H1 (cell line): ENCODE results near the gene PHF3. TPM values are rescaled to one million over a fixed set of nuclear protein-coding genes. Genes with fewer than 3 reads are reported as not detected.

Experiments used
- CTCF ChIA-PET: fragments of 300-600 bp; sonication (Branson Sonifier 250); formaldehyde crosslinking; loops from one replicate; lab custom pipeline; 2021; ENCODE audit not compliant: partially characterized antibody; lab: Charles Lee
- POLR2A ChIA-PET: fragments of 300-600 bp; sonication (Branson Sonifier 250); formaldehyde crosslinking; loops from one replicate; lab custom pipeline; 2021; ENCODE audit warnings: inconsistent platforms; ENCODE audit not compliant: partially characterized antibody; lab: Charles Lee
- DNase-seq, 2 experiments: peaks; one replicate each; pipeline versions ENCODE4 v3.0.0 to v3.0.0-alpha.2; 2010 to 2022; ENCODE audit warnings: low spot score in 2 of 2, low read depth in 1 of 2, mixed read lengths in 1 of 2
- FAIRE-seq: peaks from 2 replicates; lab custom pipeline; 2011; peaks lifted over from hg19 to GRCh38; lab: Jason Lieb, UNC
- H2AFZ ChIP-seq: 2 replicates; pipeline ENCODE4 v1.8.1; 2012; ENCODE audit warnings: low read length, inconsistent platforms
- H2AK5ac ChIP-seq: 2 replicates; pipeline ENCODE4 v1.6.1; 2013; ENCODE audit warnings: low read depth, low read length
- H2BK120ac ChIP-seq: replicated peaks from 2 replicates; pipeline ENCODE3; 2013; ENCODE audit warnings: low read depth, low read length, inconsistent platforms
- H2BK12ac ChIP-seq: 2 replicates; pipeline ENCODE4 v1.6.1; 2013; ENCODE audit warnings: low read depth, low read length
- H2BK15ac ChIP-seq: 2 replicates; pipeline ENCODE4 v1.6.1; 2013; ENCODE audit warnings: low read length
- H2BK20ac ChIP-seq: 2 replicates; pipeline ENCODE4 v1.6.1; 2013; ENCODE audit warnings: low read length
- H2BK5ac ChIP-seq: 2 replicates; pipeline ENCODE4 v1.6.1; 2013; ENCODE audit warnings: low read depth, low read length
- H3K14ac ChIP-seq: 2 replicates; pipeline ENCODE4 v1.6.1; 2013; ENCODE audit warnings: inconsistent platforms; ENCODE audit not compliant: insufficient read length
- H3K18ac ChIP-seq: 2 replicates; pipeline ENCODE4 v1.6.1; 2013; ENCODE audit warnings: low read length; ENCODE audit errors: extremely low read depth
- H3K23ac ChIP-seq: 2 replicates; pipeline ENCODE4 v1.6.1; 2013; ENCODE audit warnings: inconsistent platforms; ENCODE audit not compliant: insufficient read length
- H3K23me2 ChIP-seq: 2 replicates; pipeline ENCODE4 v1.6.1; 2013; ENCODE audit warnings: low read depth, low read length
- H3K27ac ChIP-seq: 2 replicates; pipeline ENCODE4 v1.6.1; 2011; ENCODE audit warnings: low read depth, low read length, inconsistent platforms
- H3K27me3 ChIP-seq, 4 experiments: replicated peaks in 1 of 4; 1 replicate in 1 of 4; 2 replicates in 3 of 4; pipeline versions ENCODE4 v1.6.1 to v1.8.1; 2011 to 2013; ENCODE audit warnings: low read length in 3 of 4, mild to moderate bottlenecking in 3 of 4, inconsistent platforms in 2 of 4, mixed read lengths in 2 of 4, moderate library complexity in 1 of 4; ENCODE audit not compliant: control insufficient read depth in 3 of 4, insufficient read depth in 3 of 4; ENCODE audit errors: extremely low read depth in 1 of 4
- H3K36me3 ChIP-seq, 4 experiments: 2 replicates each; pipeline versions ENCODE4 v1.6.1 to v1.8.1; 2011 to 2013; ENCODE audit warnings: mild to moderate bottlenecking in 4 of 4, low read length in 3 of 4, moderate library complexity in 2 of 4, control low read depth in 1 of 4, inconsistent platforms in 1 of 4; ENCODE audit not compliant: insufficient read depth in 4 of 4, control insufficient read depth in 2 of 4
- H3K4ac ChIP-seq: replicated peaks from 2 replicates; pipeline ENCODE3; 2013; ENCODE audit warnings: low read length, low read depth, mixed read lengths, inconsistent platforms; ENCODE audit not compliant: insufficient read length
- H3K4me1 ChIP-seq, 4 experiments: replicated peaks in 1 of 4; 1 replicate in 1 of 4; 2 replicates in 3 of 4; pipeline versions ENCODE4 v1.6.1 to v1.8.1; 2011 to 2013; ENCODE audit warnings: low read length in 3 of 4, inconsistent platforms in 2 of 4, mixed read lengths in 1 of 4; ENCODE audit not compliant: insufficient read depth in 4 of 4, control insufficient read depth in 3 of 4
- H3K4me2 ChIP-seq, 2 experiments: 2 replicates each; pipeline versions ENCODE4 v1.6.1 to v1.8.1; 2011 to 2013; ENCODE audit warnings: low read depth in 2 of 2, low read length in 2 of 2, control low read depth in 1 of 2, inconsistent platforms in 1 of 2, mild to moderate bottlenecking in 1 of 2; ENCODE audit not compliant: insufficient read depth in 1 of 2
- H3K4me3 ChIP-seq, 4 experiments: fragments of 200-600, 300-600 bp in 1 of 4; sonication (generic), shearing (Covaris generic), sonication (Bioruptor Twin) in 1 of 4; 2 replicates each; pipeline versions ENCODE4 v1.5.1 to v1.8.1; 2011 to 2016; ENCODE audit warnings: low read length in 4 of 4, low read depth in 3 of 4, control low read depth in 2 of 4, inconsistent platforms in 2 of 4, mild to moderate bottlenecking in 2 of 4, mixed read lengths in 1 of 4, moderate library complexity in 1 of 4; ENCODE audit not compliant: insufficient read depth in 2 of 4; ENCODE audit errors: extremely low read depth in 1 of 4
- H3K56ac ChIP-seq: replicated peaks from 2 replicates; pipeline ENCODE3; 2013; ENCODE audit warnings: low read depth, mild to moderate bottlenecking, mixed read lengths, low read length, inconsistent platforms; ENCODE audit not compliant: insufficient read length
- H3K79me1 ChIP-seq: 2 replicates; pipeline ENCODE4 v1.6.1; 2013; ENCODE audit warnings: low read depth, low read length, control low read depth
- H3K79me2 ChIP-seq, 2 experiments: 2 replicates each; pipeline versions ENCODE4 v1.6.1 to v1.8.1; 2012 to 2013; ENCODE audit warnings: low read length in 2 of 2, mild to moderate bottlenecking in 2 of 2, inconsistent platforms in 1 of 2; ENCODE audit not compliant: insufficient read depth in 2 of 2, control insufficient read depth in 1 of 2
- H3K9ac ChIP-seq, 4 experiments: replicated peaks in 1 of 4; 1 replicate in 1 of 4; 2 replicates in 3 of 4; pipeline versions ENCODE4 v1.6.1 to v1.8.1; 2011 to 2013; ENCODE audit warnings: low read depth in 3 of 4, low read length in 3 of 4, control low read depth in 2 of 4, mild to moderate bottlenecking in 2 of 4, moderate library complexity in 2 of 4, inconsistent platforms in 1 of 4; ENCODE audit errors: extremely low read depth in 1 of 4
- H3K9me3 ChIP-seq, 2 experiments: 2 replicates each; pipeline versions ENCODE4 v1.6.1 to v1.8.1; 2012 to 2013; ENCODE audit warnings: mild to moderate bottlenecking in 2 of 2, moderate library complexity in 2 of 2, control low read depth in 1 of 2, inconsistent platforms in 1 of 2, low read depth in 1 of 2, low read length in 1 of 2, mixed read lengths in 1 of 2; ENCODE audit not compliant: insufficient read depth in 2 of 2
- H4K20me1 ChIP-seq, 2 experiments: replicated peaks in 1 of 2; 2 replicates each; pipeline versions ENCODE3 to v1.8.1; 2011 to 2013; ENCODE audit warnings: inconsistent platforms in 2 of 2, low read length in 2 of 2, mild to moderate bottlenecking in 1 of 2; ENCODE audit not compliant: insufficient read depth in 2 of 2, control insufficient read depth in 1 of 2
- H4K5ac ChIP-seq: 2 replicates; pipeline ENCODE4 v1.6.1; 2013; ENCODE audit warnings: low read length, low read depth, mixed read lengths, inconsistent platforms; ENCODE audit not compliant: insufficient read length
- H4K8ac ChIP-seq: 2 replicates; pipeline ENCODE4 v1.8.0; 2013; ENCODE audit warnings: mild to moderate bottlenecking, moderate library complexity, low read length, inconsistent platforms; ENCODE audit not compliant: insufficient read depth; ENCODE audit errors: extremely low read depth
- H4K91ac ChIP-seq: replicated peaks from 2 replicates; pipeline ENCODE3; 2013; ENCODE audit warnings: low read length, mixed read lengths, inconsistent platforms; ENCODE audit not compliant: insufficient read length
- ATF2 ChIP-seq: IDR thresholded peaks from 2 replicates; pipeline ENCODE4 v1.6.1; 2012; ENCODE audit warnings: low read length, inconsistent platforms
- CHD2 ChIP-seq: IDR thresholded peaks from 2 replicates; pipeline ENCODE4 v1.6.1; 2012; ENCODE audit warnings: low read length, improper control_type of control experiment
- CTBP2 ChIP-seq: IDR thresholded peaks from 2 replicates; pipeline ENCODE4 v1.7.0; 2011; ENCODE audit warnings: borderline replicate concordance, mild to moderate bottlenecking, moderate library complexity, mixed read lengths, low read length; ENCODE audit not compliant: insufficient read depth, insufficient read length
- EP300 ChIP-seq, 2 experiments: IDR thresholded peaks; 1 replicate in 1 of 2; 2 replicates in 1 of 2; pipeline ENCODE4 v1.6.1; 2011 to 2012; ENCODE audit warnings: low read depth in 2 of 2, low read length in 2 of 2, mild to moderate bottlenecking in 2 of 2, borderline replicate concordance in 1 of 2, inconsistent platforms in 1 of 2, moderate library complexity in 1 of 2
- JUND ChIP-seq: IDR thresholded peaks from 2 replicates; pipeline ENCODE4 v1.6.1; 2011; ENCODE audit warnings: mild to moderate bottlenecking, improper control_type of control experiment, low read length
- NANOG ChIP-seq: IDR thresholded peaks from 2 replicates; pipeline ENCODE4 v1.6.1; 2011; ENCODE audit warnings: low read length, low read depth, mild to moderate bottlenecking, inconsistent platforms; ENCODE audit not compliant: insufficient read depth, poor library complexity, severe bottlenecking
- POU5F1 ChIP-seq: IDR thresholded peaks from 2 replicates; pipeline ENCODE4 v1.6.1; 2011; ENCODE audit warnings: low read depth, mild to moderate bottlenecking, low read length, moderate library complexity
- RBBP5 ChIP-seq: IDR thresholded peaks from 2 replicates; pipeline ENCODE4 v1.7.1; 2012; ENCODE audit warnings: low read depth, mild to moderate bottlenecking, inconsistent platforms, low read length, moderate library complexity, borderline replicate concordance
- SIN3A ChIP-seq, 2 experiments: IDR thresholded peaks in 1 of 2; conservative IDR thresholded peaks in 1 of 2; 2 replicates each; pipeline ENCODE4 v1.6.1; 2011 to 2012; ENCODE audit warnings: low read length in 2 of 2, improper control_type of control experiment in 1 of 2, low read depth in 1 of 2, mild to moderate bottlenecking in 1 of 2
- SIX5 ChIP-seq: IDR thresholded peaks from 2 replicates; pipeline ENCODE4 v1.6.1; 2011; ENCODE audit warnings: mild to moderate bottlenecking, low read depth, low read length
- TCF12 ChIP-seq: IDR thresholded peaks from 2 replicates; pipeline ENCODE4 v1.6.1; 2011; ENCODE audit warnings: low read depth, mild to moderate bottlenecking, low read length
- WGBS, 2 experiments: shearing (Covaris generic) in 1 of 2; methylation state at CpG; one replicate each; pipeline versions ENCODE4 v1.1.6 to v1.1.7; 2013 to 2015; ENCODE audit warnings: low lambda C conversion rate in 2 of 2, mixed read lengths in 2 of 2, inconsistent platforms in 1 of 2, low coverage in 1 of 2, missing lambda C conversion rate in 1 of 2; ENCODE audit not compliant: insufficient replicate concordance in 2 of 2, insufficient coverage in 1 of 2, insufficient read length in 1 of 2; ENCODE audit errors: extremely low coverage in 1 of 2, missing lambda C conversion rate in 1 of 2; 5-methylcytosine and 5-hydroxymethylcytosine counted together
- polyA plus RNA-seq, 7 experiments: library from polyadenylated mRNA; depleted of rRNA in 3 of 7; stranded (reverse) in 5 of 7; unstranded in 2 of 7; fragments of >200 nt in 5 of 7; fragments of 200-250 nt in 2 of 7; gene quantifications; 1 replicate in 5 of 7; 2 replicates in 1 of 7; 4 replicates in 1 of 7; pipeline versions ENCODE4 v1.2.1 to v1.2.3, GENCODE V29; 2011 to 2013; ENCODE audit warnings: missing spikeins in 2 of 7, mixed read lengths in 2 of 7
- total RNA-seq: library from RNA; stranded (reverse); fragmentation: NEBNext Ultra II Directional; extraction: Animal tissue kit (Norgen Biotek cat#: 25700); gene quantifications from 2 replicates; pipeline ENCODE4 v1.2.1, GENCODE V29; 2021

The PHF3 gene
- total and polyA plus RNA-seq, 2 of the 8 experiments (the other 6 are each of a cell fraction or from before 2014, with no cell fraction given): 10.1 to 69.3 TPM

- Histone ChIP-seq H4K20me1 (peaks cover 1 to 14% of the 10 kb centered on the region in 2 experiments), H3K18ac (no peak overlapping the region), H4K8ac (no peak overlapping the region), H3K9me3 (no peaks in the 10 kb centered on the region), H3K23ac (no peak overlapping the region), H2BK120ac (no peak overlapping the region), H3K14ac (no peak overlapping the region), H3K4ac (no peak overlapping the region), H3K36me3 (peaks cover 0 to 5% (median 1%) of the 10 kb centered on the region in 4 experiments; a peak in 1 of 8 replicates), H3K9ac (no peak overlapping the region), H4K5ac (no peak overlapping the region), H2BK20ac (no peak overlapping the region), H2BK5ac (no peak overlapping the region), H3K56ac (no peak overlapping the region), H3K79me1 (no peaks in the 10 kb centered on the region), H2BK15ac (no peak overlapping the region), H3K4me1 (no peaks in the 10 kb centered on the region), H4K91ac (no peak overlapping the region), H3K27me3 (no peaks in the 10 kb centered on the region), H2AFZ (no peak overlapping the region), H2BK12ac (no peak overlapping the region), H3K4me3 (no peak overlapping the region), H3K4me2 (no peak overlapping the region), H2AK5ac (no peak overlapping the region), H3K23me2 (no peaks in the 10 kb centered on the region), H3K27ac (no peak overlapping the region), H3K79me2 (peaks cover 7 to 100% of the 10 kb centered on the region in 2 experiments)
- 87% methylated on average over 2 of the region's 2 CpGs; no CpG with 5 or more reads in 1 of the 2 experiments for WGBS, 2 experiments
- no peak for TF ChIP-seq NANOG
- TF ChIP-seq CTBP2: no peak
- TF ChIP-seq POU5F1: no peak
- TF ChIP-seq TCF12: no peak
- no peak for TF ChIP-seq EP300 (IDR thresholded peaks at IDR 0.05; ENCODE audit: borderline replicate concordance in 1 of 2, low read depth in 2 of 2, low read length in 2 of 2)
- TF ChIP-seq JUND: no peak
- TF ChIP-seq CHD2: no peak
- no peak for TF ChIP-seq SIX5
- TF ChIP-seq ATF2: no peak
- no peak for TF ChIP-seq RBBP5
- no peak for TF ChIP-seq SIN3A (conservative IDR thresholded peaks at IDR 0.05 in 1 of 2, IDR thresholded peaks at IDR 0.05 in 1 of 2; ENCODE audit: low read depth in 1 of 2, low read length in 2 of 2)
- POLR2A ChIA-PET: interaction anchor here (5.3 kb wide), 1 partner anchor 13 kb away, joined by 27 read pairs; the partner anchor contains the start of gene PHF3
- no peak for DNase-seq
- CTCF ChIA-PET: interaction anchor here (1.1 kb wide), 1 partner anchor 21 kb away, joined by 3 read pairs; no protein-coding TSS in a partner anchor
- FAIRE-seq: no peak
Measured at GRCh38 chr6:63649269-63649668, 13.7 kb downstream of the PHF3 start.
